OCI-LY1 (cell line): ENCODE measurements around the gene PLXNA3.

Experiments
- H2AFZ ChIP-seq: fragments of 200-600 bp; sonication (generic), shearing (Covaris generic); 2 replicates; pipeline ENCODE4 v1.6.0; 2014; ENCODE audit warnings: antibody characterized with exemption, mild to moderate bottlenecking, low read length
- H3F3A ChIP-seq: fragments of 200-600 bp; sonication (generic), shearing (Covaris generic); 2 replicates; pipeline ENCODE4 v1.6.0; 2014; ENCODE audit warnings: mild to moderate bottlenecking, antibody characterized with exemption, low read length, moderate library complexity; ENCODE audit not compliant: insufficient read depth
- H3K27ac ChIP-seq: fragments of 200-600 bp; sonication (generic); 2 replicates; pipeline ENCODE4 v1.5.1; 2014; ENCODE audit warnings: low read length, mixed run types, mild to moderate bottlenecking, low read depth; ENCODE audit not compliant: poor library complexity, severe bottlenecking
- H3K27me3 ChIP-seq: fragments of 200-600 bp; sonication (generic); 2 replicates; pipeline ENCODE4 v1.6.0; 2014; ENCODE audit warnings: antibody characterized with exemption, mild to moderate bottlenecking, low read length, moderate library complexity; ENCODE audit not compliant: insufficient read depth
- H3K36me3 ChIP-seq: fragments of 200-600 bp; sonication (generic); 2 replicates; pipeline ENCODE4 v1.6.1; 2014; ENCODE audit warnings: mild to moderate bottlenecking, antibody characterized with exemption, low read length, moderate library complexity, mixed read lengths; ENCODE audit not compliant: insufficient read depth
- H3K4me1 ChIP-seq: fragments of 200-600 bp; sonication (generic); 2 replicates; pipeline ENCODE4 v1.5.1; 2014; ENCODE audit warnings: mild to moderate bottlenecking, low read length, moderate library complexity; ENCODE audit not compliant: insufficient read depth, severe bottlenecking
- H3K4me2 ChIP-seq: fragments of 200-600 bp; sonication (generic), shearing (Covaris generic); 2 replicates; pipeline ENCODE4 v1.6.1; 2014; ENCODE audit warnings: low read length
- H3K4me3 ChIP-seq: fragments of 200-600 bp; sonication (generic); 2 replicates; pipeline ENCODE4 v1.5.1; 2014; ENCODE audit warnings: low read length, low read depth, mild to moderate bottlenecking, mixed read lengths; ENCODE audit not compliant: poor library complexity, severe bottlenecking
- H3K79me2 ChIP-seq: fragments of 200-600 bp; shearing (Covaris generic); 2 replicates; pipeline ENCODE4 v1.6.1; 2016; ENCODE audit warnings: mixed run types, low read length, mixed read lengths; ENCODE audit not compliant: insufficient read depth
- H3K9ac ChIP-seq: fragments of 200-600 bp; sonication (generic), shearing (Covaris generic); 2 replicates; pipeline ENCODE4 v1.6.1; 2014; ENCODE audit warnings: mild to moderate bottlenecking, low read length, mixed read lengths
- H3K9me2 ChIP-seq: fragments of 200-600 bp; sonication (generic), shearing (Covaris generic); 2 replicates; pipeline ENCODE4 v1.6.1; 2014; ENCODE audit warnings: low read depth, mild to moderate bottlenecking, low read length, mixed read lengths
- H3K9me3 ChIP-seq: fragments of 200-600 bp; shearing (Covaris generic); 2 replicates; pipeline ENCODE4 v1.6.1; 2014; ENCODE audit warnings: low read length, mixed read lengths
- H4K20me1 ChIP-seq: fragments of 200-600 bp; sonication (generic), shearing (Covaris generic); 2 replicates; pipeline ENCODE4 v1.6.0; 2016; ENCODE audit warnings: mild to moderate bottlenecking, low read length; ENCODE audit not compliant: insufficient read depth
- CTCF ChIP-seq: fragments of 200-600 bp; sonication (generic), shearing (Covaris generic); IDR thresholded peaks from 2 replicates; pipeline ENCODE4 v1.5.1; 2017; ENCODE audit warnings: mild to moderate bottlenecking, antibody characterized with exemption, low read length, moderate library complexity, mixed read lengths
- EZH2 ChIP-seq: fragments of 200-600 bp; sonication (generic), shearing (Covaris generic); IDR thresholded peaks from 2 replicates; pipeline ENCODE4 v1.8.0; 2017; ENCODE audit warnings: borderline replicate concordance, mixed run types, mild to moderate bottlenecking, antibody characterized with exemption, low read length, moderate library complexity, mixed read lengths

PLXNA3 gene

GRCh38 chrX:154515090-154515965 lies 57.2 kb downstream of the PLXNA3 start:
- Histone ChIP-seq H3K9me2 (no peaks in the 10 kb centered on the region), H3F3A (no peaks in the 10 kb centered on the region), H3K4me2 (peak overlapping the region; percentile 96), H3K4me1 (peaks cover 13% of the 10 kb centered on the region), H3K9me3 (no peaks in the 10 kb centered on the region), H3K4me3 (peak overlapping the region; percentile 78), H3K79me2 (no peaks in the 10 kb centered on the region), H3K36me3 (no peaks in the 10 kb centered on the region), H2AFZ (no peak overlapping the region), H3K27ac (peak overlapping the region; percentile 25), H4K20me1 (no peaks in the 10 kb centered on the region), H3K9ac (peak overlapping the region; percentile 88), H3K27me3 (no peaks in the 10 kb centered on the region)
- TF ChIP-seq EZH2 (no peak), CTCF (no peak)

- Histone ChIP-seq H3K36me3 (no peaks in the 10 kb centered on the region), H4K20me1 (no peaks in the 10 kb centered on the region), H3K27ac (peak within 1 kb of the TSS; percentile 40), H3K9ac (peak within 1 kb of the TSS; percentile 90), H3K79me2 (no peaks in the 10 kb centered on the region), H2AFZ (peak within 1 kb of the TSS; percentile 75; the same call in 1 of the 2 replicates), H3K4me2 (peak within 1 kb of the TSS; percentile 96), H3K9me2 (no peaks in the 10 kb centered on the region), H3F3A (no peaks in the 10 kb centered on the region), H3K9me3 (no peaks in the 10 kb centered on the region), H3K4me3 (peak within 1 kb of the TSS; percentile 78), H3K4me1 (peaks cover 13% of the 10 kb centered on the region), H3K27me3 (no peaks in the 10 kb centered on the region)
- TF ChIP-seq EZH2 (no peak), CTCF (no peak)
Observed at GRCh38 chrX:154515966-154516655, 58.0 kb downstream of the PLXNA3 start, which contains the start of gene FAM3A. TSS of gene FAM3A (minus strand) at chrX:154516232. CDS start at chrX:154515772, 460 bp downstream.

- H3K36me3 ChIP-seq: no peaks in the 10 kb centered on the region
- H3K9me2 ChIP-seq: no peaks in the 10 kb centered on the region
- H3K4me2 ChIP-seq: peak overlapping the region; percentile 96
- peaks cover 13% of the 10 kb centered on the region for H3K4me1 ChIP-seq
- no peaks in the 10 kb centered on the region for H3K27me3 ChIP-seq
- peak overlapping the region; percentile 78 for H3K4me3 ChIP-seq
- no peak for TF ChIP-seq CTCF
- no peak for TF ChIP-seq EZH2
- peak overlapping the region; percentile 90 for H3K9ac ChIP-seq
- H3F3A ChIP-seq: no peaks in the 10 kb centered on the region
- peak overlapping the region; percentile 40 for H3K27ac ChIP-seq
- no peaks in the 10 kb centered on the region for H3K9me3 ChIP-seq
- no peaks in the 10 kb centered on the region for H3K79me2 ChIP-seq
- H2AFZ ChIP-seq: peak overlapping the region; percentile 75; the same call in 1 of the 2 replicates
- no peaks in the 10 kb centered on the region for H4K20me1 ChIP-seq
Observed at GRCh38 chrX:154516656-154517100, 58.6 kb downstream of the PLXNA3 start.
